ENCODE results near the gene REV1. TPM values are rescaled to one million over a fixed set of nuclear protein-coding genes. Genes with fewer than 3 reads are reported as not detected.

The REV1 gene
- 10 to 100 TPM; 49.5 to 63.5 TPM for total RNA-seq

- Histone ChIP-seq H3K9me3 (no peaks in the 10 kb centered on the region), H3K27ac (peak within 1 kb of the TSS; percentile 97 to 99), H3K36me3 (no peaks in the 10 kb centered on the region), H3K4me1 (replicated peaks) (peaks cover 5% of the 10 kb centered on the region), H3K4me3 (peak within 1 kb of the TSS; percentile 93 to 99), H3K27me3 (replicated peaks; ENCODE audit: insufficient read depth) (no peaks in the 10 kb centered on the region)
- TF ChIP-seq POLR2AphosphoS5 (IDR thresholded peaks at IDR 0.05) (peak; percentile 68), CTCF (IDR thresholded peaks at IDR 0.05) (peak; percentile 86 to 97 (median 94)), POLR2A (IDR thresholded peaks at IDR 0.05) (peak; percentile 75)
- 1% methylated on average over 77 of the region's 113 CpGs for WGBS
- intact Hi-C loops (cut with DNase I): loop anchor here (1.0 to 10.0 kb wide), 3 partner anchors 48 to 305 kb away; partner anchors contain the start of genes MITD1, MRPL30 and TXNDC9
- DNase-seq (ENCODE audit: low spot score): peak; percentile 86
These were observed at the start of gene REV1 for GRCh38 chr2:99489761-99490622. REV1 (minus strand) TSS chr2:99490017; CDS start chr2:99464975, 25,042 bp downstream.

GRCh38 chr2:99537910-99538485 lies 48.2 kb upstream of the REV1 start:
- Histone ChIP-seq H3K36me3 (no peaks in the 10 kb centered on the region), H3K9me3 (no peaks in the 10 kb centered on the region), H3K27me3 (replicated peaks; ENCODE audit: insufficient read depth) (no peaks in the 10 kb centered on the region), H3K4me3 (no peak overlapping the region), H3K4me1 (replicated peaks) (no peaks in the 10 kb centered on the region), H3K27ac (no peak overlapping the region)
- intact Hi-C loops (cut with DNase I): no loop called here
- no peak for DNase-seq (ENCODE audit: low spot score)
- 89% methylated on average over 4 of the region's 4 CpGs for WGBS
- TF ChIP-seq CTCF (IDR thresholded peaks at IDR 0.05): no peak
- no peak for TF ChIP-seq POLR2AphosphoS5 (IDR thresholded peaks at IDR 0.05)
- TF ChIP-seq POLR2A (IDR thresholded peaks at IDR 0.05): no peak

- no peak for DNase-seq (ENCODE audit: low spot score)
- TF ChIP-seq POLR2A (IDR thresholded peaks at IDR 0.05): no peak
- TF ChIP-seq POLR2AphosphoS5 (IDR thresholded peaks at IDR 0.05): no peak
- no peak for TF ChIP-seq CTCF (IDR thresholded peaks at IDR 0.05)
- H3K27me3 ChIP-seq (replicated peaks; ENCODE audit: insufficient read depth): no peaks in the 10 kb centered on the region
- H3K4me3 ChIP-seq: no peak overlapping the region
- no peak overlapping the region for H3K27ac ChIP-seq
- no peaks in the 10 kb centered on the region for H3K4me1 ChIP-seq (replicated peaks)
- H3K36me3 ChIP-seq: no peaks in the 10 kb centered on the region
- intact Hi-C loops (cut with DNase I): no loop called here
- WGBS: 85% methylated on average over 2 of the region's 2 CpGs
- H3K9me3 ChIP-seq: no peaks in the 10 kb centered on the region
These were observed 34.2 kb upstream of the REV1 start for GRCh38 chr2:99524056-99524455.

GRCh38 chr2:99522157-99522556 lies 32.3 kb upstream of the REV1 start:
- TF ChIP-seq POLR2AphosphoS5 (IDR thresholded peaks at IDR 0.05) (no peak), CTCF (IDR thresholded peaks at IDR 0.05) (no peak), POLR2A (IDR thresholded peaks at IDR 0.05) (no peak)
- no peak overlapping the region for H3K27ac ChIP-seq
- DNase-seq (ENCODE audit: low spot score): no peak
- H3K36me3 ChIP-seq: no peaks in the 10 kb centered on the region
- H3K27me3 ChIP-seq (replicated peaks; ENCODE audit: insufficient read depth): no peaks in the 10 kb centered on the region
- 97% methylated on average over 2 of the region's 2 CpGs for WGBS
- H3K9me3 ChIP-seq: no peaks in the 10 kb centered on the region
- no peak overlapping the region for H3K4me3 ChIP-seq
- intact Hi-C loops (cut with DNase I): no loop called here
- H3K4me1 ChIP-seq (replicated peaks): no peaks in the 10 kb centered on the region
